Measurements from ENCODE around the gene PACSIN2. TPM values are rescaled to one million over a fixed set of nuclear protein-coding genes. Genes with fewer than 3 reads are reported as not detected.

PACSIN2 gene
- total and polyA plus RNA-seq, 5 donors from 2014 or later: 27.5 to 60.8 (median 34.9) TPM

GRCh38 chr22:42881982-42882656, 132.8 kb downstream of the PACSIN2 start:
- no peaks in the 10 kb centered on the region for H3K9me3 ChIP-seq (ENCODE audit: control insufficient read depth in 2 of 2, low read length in 2 of 2)
- no peak overlapping the region for H3K27ac ChIP-seq (ENCODE audit: insufficient read depth, low read length, poor library complexity, severe bottlenecking)
- Mint-ChIP-seq H3K4me1 (no peaks in the 10 kb centered on the region), H3K4me3 (no peak overlapping the region), H3K27ac (peak overlapping the region in 1 of 3 donors; percentile 86), H3K27me3 (no peaks in the 10 kb centered on the region), H3K36me3 (peaks cover 15% of the 10 kb centered on the region), H3K9me3 (no peaks in the 10 kb centered on the region)
- H3K4me3 ChIP-seq (ENCODE audit: low read depth, low read length): no peak overlapping the region
- H3K4me1 ChIP-seq (ENCODE audit: control insufficient read depth, insufficient read depth, low read length, poor library complexity, severe bottlenecking): no peaks in the 10 kb centered on the region
- no peak for DNase-seq
- H3K36me3 ChIP-seq (ENCODE audit: control insufficient read depth, insufficient read depth, low read length): peaks cover 76% of the 10 kb centered on the region
- H3K27me3 ChIP-seq (ENCODE audit: control insufficient read depth, insufficient read depth, low read length): no peaks in the 10 kb centered on the region
- no peak for ATAC-seq (ENCODE audit: low read depth in 2 of 2)

GRCh38 chr22:42881298-42881697, 133.7 kb downstream of the PACSIN2 start:
- Mint-ChIP-seq H3K36me3 (peaks cover 15% of the 10 kb centered on the region), H3K27me3 (no peaks in the 10 kb centered on the region), H3K9me3 (no peaks in the 10 kb centered on the region), H3K4me3 (no peak overlapping the region), H3K27ac (no peak overlapping the region), H3K4me1 (no peaks in the 10 kb centered on the region)
- no peaks in the 10 kb centered on the region for H3K9me3 ChIP-seq (ENCODE audit: control insufficient read depth in 2 of 2, low read length in 2 of 2)
- H3K4me1 ChIP-seq (ENCODE audit: control insufficient read depth, insufficient read depth, low read length, poor library complexity, severe bottlenecking): no peaks in the 10 kb centered on the region
- no peak overlapping the region for H3K27ac ChIP-seq (ENCODE audit: insufficient read depth, low read length, poor library complexity, severe bottlenecking)
- ATAC-seq (ENCODE audit: low read depth in 2 of 2) (no peak), DNase-seq (no peak)
- H3K36me3 ChIP-seq (ENCODE audit: control insufficient read depth, insufficient read depth, low read length): peaks cover 76% of the 10 kb centered on the region
- no peak overlapping the region for H3K4me3 ChIP-seq (ENCODE audit: low read depth, low read length)
- no peaks in the 10 kb centered on the region for H3K27me3 ChIP-seq (ENCODE audit: control insufficient read depth, insufficient read depth, low read length)

- Histone ChIP-seq H3K36me3 (ENCODE audit: control insufficient read depth, insufficient read depth, low read length) (peaks cover 75% of the 10 kb centered on the region), H3K27me3 (ENCODE audit: control insufficient read depth, insufficient read depth, low read length) (no peaks in the 10 kb centered on the region), H3K4me1 (ENCODE audit: control insufficient read depth, insufficient read depth, low read length, poor library complexity, severe bottlenecking) (no peaks in the 10 kb centered on the region), H3K4me3 (ENCODE audit: low read depth, low read length) (no peak overlapping the region), H3K27ac (ENCODE audit: insufficient read depth, low read length, poor library complexity, severe bottlenecking) (no peak overlapping the region), H3K9me3 (ENCODE audit: control insufficient read depth in 2 of 2, low read length in 2 of 2) (no peaks in the 10 kb centered on the region)
- DNase-seq: no peak
- Mint-ChIP-seq H3K36me3 (peaks cover 19% of the 10 kb centered on the region), H3K4me3 (no peak overlapping the region), H3K27ac (no peak overlapping the region), H3K4me1 (no peaks in the 10 kb centered on the region), H3K9me3 (no peaks in the 10 kb centered on the region), H3K27me3 (no peaks in the 10 kb centered on the region)
- no peak for ATAC-seq (ENCODE audit: low read depth in 2 of 2)
Measured at GRCh38 chr22:42880815-42881214, 134.1 kb downstream of the PACSIN2 start.

- ATAC-seq (ENCODE audit: low read depth in 2 of 2) (no peak), DNase-seq (no peak)
- Histone ChIP-seq H3K4me3 (ENCODE audit: low read depth, low read length) (no peak overlapping the region), H3K4me1 (ENCODE audit: control insufficient read depth, insufficient read depth, low read length, poor library complexity, severe bottlenecking) (no peaks in the 10 kb centered on the region), H3K27ac (ENCODE audit: insufficient read depth, low read length, poor library complexity, severe bottlenecking) (no peak overlapping the region), H3K27me3 (ENCODE audit: control insufficient read depth, insufficient read depth, low read length) (no peaks in the 10 kb centered on the region), H3K9me3 (ENCODE audit: control insufficient read depth in 2 of 2, low read length in 2 of 2) (no peaks in the 10 kb centered on the region), H3K36me3 (ENCODE audit: control insufficient read depth, insufficient read depth, low read length) (peaks cover 74% of the 10 kb centered on the region)
- peak overlapping the region in 2 of 3 donors; percentile 38 to 80 for H3K27ac Mint-ChIP-seq
- no peaks in the 10 kb centered on the region for H3K27me3 Mint-ChIP-seq
- H3K4me1 Mint-ChIP-seq: no peaks in the 10 kb centered on the region
- no peaks in the 10 kb centered on the region for H3K9me3 Mint-ChIP-seq
- peaks cover 26% of the 10 kb centered on the region for H3K36me3 Mint-ChIP-seq
- no peak overlapping the region for H3K4me3 Mint-ChIP-seq
Measured at GRCh38 chr22:42879371-42880021, 135.5 kb downstream of the PACSIN2 start.

GRCh38 chr22:42878561-42879305, 136.2 kb downstream of the PACSIN2 start:
- Mint-ChIP-seq H3K9me3 (no peaks in the 10 kb centered on the region), H3K4me3 (no peak overlapping the region), H3K4me1 (no peaks in the 10 kb centered on the region), H3K27ac (no peak overlapping the region), H3K36me3 (peaks cover 26% of the 10 kb centered on the region), H3K27me3 (no peaks in the 10 kb centered on the region)
- H3K27me3 ChIP-seq (ENCODE audit: control insufficient read depth, insufficient read depth, low read length): no peaks in the 10 kb centered on the region
- peaks cover 73% of the 10 kb centered on the region for H3K36me3 ChIP-seq (ENCODE audit: control insufficient read depth, insufficient read depth, low read length)
- H3K27ac ChIP-seq (ENCODE audit: insufficient read depth, low read length, poor library complexity, severe bottlenecking): no peak overlapping the region
- no peak for DNase-seq
- no peaks in the 10 kb centered on the region for H3K4me1 ChIP-seq (ENCODE audit: control insufficient read depth, insufficient read depth, low read length, poor library complexity, severe bottlenecking)
- no peak for ATAC-seq (ENCODE audit: low read depth in 2 of 2)
- H3K4me3 ChIP-seq (ENCODE audit: low read depth, low read length): no peak overlapping the region
- H3K9me3 ChIP-seq (ENCODE audit: control insufficient read depth in 2 of 2, low read length in 2 of 2): no peaks in the 10 kb centered on the region

- no peaks in the 10 kb centered on the region for H3K27me3 Mint-ChIP-seq
- Histone ChIP-seq H3K27ac (ENCODE audit: insufficient read depth, low read length, poor library complexity, severe bottlenecking) (no peak overlapping the region), H3K36me3 (ENCODE audit: control insufficient read depth, insufficient read depth, low read length) (peaks cover 72% of the 10 kb centered on the region), H3K4me3 (ENCODE audit: low read depth, low read length) (no peak overlapping the region), H3K9me3 (ENCODE audit: control insufficient read depth in 2 of 2, low read length in 2 of 2) (no peaks in the 10 kb centered on the region), H3K27me3 (ENCODE audit: control insufficient read depth, insufficient read depth, low read length) (no peaks in the 10 kb centered on the region), H3K4me1 (ENCODE audit: control insufficient read depth, insufficient read depth, low read length, poor library complexity, severe bottlenecking) (no peaks in the 10 kb centered on the region)
- H3K9me3 Mint-ChIP-seq: no peaks in the 10 kb centered on the region
- no peak for ATAC-seq (ENCODE audit: low read depth in 2 of 2)
- peaks cover 23% of the 10 kb centered on the region for H3K36me3 Mint-ChIP-seq
- DNase-seq: no peak
- H3K4me1 Mint-ChIP-seq: no peaks in the 10 kb centered on the region
- H3K27ac Mint-ChIP-seq: no peak overlapping the region
- no peak overlapping the region for H3K4me3 Mint-ChIP-seq
Measured at GRCh38 chr22:42877597-42878340, 137.2 kb downstream of the PACSIN2 start.

- Mint-ChIP-seq H3K4me3 (no peak overlapping the region), H3K4me1 (no peaks in the 10 kb centered on the region), H3K9me3 (no peaks in the 10 kb centered on the region), H3K27me3 (no peaks in the 10 kb centered on the region), H3K27ac (peak overlapping the region in 1 of 3 donors; percentile 43), H3K36me3 (peaks cover 24% of the 10 kb centered on the region)
- Histone ChIP-seq H3K27me3 (ENCODE audit: control insufficient read depth, insufficient read depth, low read length) (no peaks in the 10 kb centered on the region), H3K9me3 (ENCODE audit: control insufficient read depth in 2 of 2, low read length in 2 of 2) (no peaks in the 10 kb centered on the region), H3K36me3 (ENCODE audit: control insufficient read depth, insufficient read depth, low read length) (peaks cover 72% of the 10 kb centered on the region), H3K4me1 (ENCODE audit: control insufficient read depth, insufficient read depth, low read length, poor library complexity, severe bottlenecking) (no peaks in the 10 kb centered on the region), H3K27ac (ENCODE audit: insufficient read depth, low read length, poor library complexity, severe bottlenecking) (no peak overlapping the region), H3K4me3 (ENCODE audit: low read depth, low read length) (no peak overlapping the region)
- no peak for ATAC-seq (ENCODE audit: low read depth in 2 of 2)
- no peak for DNase-seq
Measured at GRCh38 chr22:42877158-42877557, 137.8 kb downstream of the PACSIN2 start.
